Esophagus squamous epithelium (tissue), 5 donors: ENCODE measurements around the gene LHPP. TPM values are rescaled to one million over a fixed set of nuclear protein-coding genes. Genes with fewer than 3 reads are reported as not detected.

Source experiments
- DNase-seq: peaks from one replicate; lab custom pipeline; 2025; lab: John Stamatoyannopoulos, UW
- H3K27ac ChIP-seq, 4 donors: fragments of 200-600 bp; sonication (generic); one replicate each; pipeline ENCODE4 v1.5.1; 2016 to 2019; ENCODE audit warnings: mild to moderate bottlenecking in 1 of 4
- H3K27me3 ChIP-seq, 4 donors: fragments of 200-600 bp; sonication (generic); 1 replicate in 3 of 4; 2 replicates in 1 of 4; pipeline versions ENCODE4 v1.5.1 to v1.6.0; 2017 to 2021; ENCODE audit warnings: antibody characterized with exemption in 1 of 4
- H3K36me3 ChIP-seq, 3 donors: fragments of 200-600 bp; sonication (generic); one replicate each; pipeline ENCODE4 v1.5.1; 2016 to 2019
- H3K4me1 ChIP-seq, 3 donors: fragments of 200-600 bp; sonication (generic); one replicate each; pipeline ENCODE4 v1.5.1; 2017 to 2019
- H3K4me3 ChIP-seq, 4 donors: fragments of 200-600 bp; sonication (generic); 1 replicate in 3 of 4; 2 replicates in 1 of 4; pipeline ENCODE4 v1.5.1; 2016 to 2019; ENCODE audit warnings: mild to moderate bottlenecking in 2 of 4, moderate library complexity in 1 of 4
- H3K9me3 ChIP-seq, 3 donors: fragments of 200-600 bp; sonication (generic); one replicate each; pipeline ENCODE4 v1.5.1; 2016 to 2019
- CTCF ChIP-seq, 6 experiments: fragments of 450-650 bp in 4 of 6; fragments of 200-600 bp in 2 of 6; sonication (generic) in 2 of 6; IDR thresholded peaks; one replicate each; pipeline ENCODE4 v1.5.1; 2016 to 2019; ENCODE audit warnings: antibody characterized with exemption in 6 of 6, mild to moderate bottlenecking in 4 of 6, moderate library complexity in 4 of 6
- POLR2A ChIP-seq, 4 donors: fragments of 450-650 bp; IDR thresholded peaks; one replicate each; pipeline ENCODE4 v1.6.1; 2017; ENCODE audit warnings: antibody characterized with exemption in 4 of 4, mild to moderate bottlenecking in 4 of 4, moderate library complexity in 3 of 4
- WGBS, 2 donors: methylation state at CpG; one replicate each; pipeline ENCODE4 v1.1.5; 2018; 5-methylcytosine and 5-hydroxymethylcytosine counted together
- intact Hi-C: fragments of 100-400 bp; cut with DNase I; formaldehyde crosslinking; loops from one replicate; pipeline ENCODE4 v1.15.0; 2022
- total RNA-seq, 4 donors: library from RNA; depleted of rRNA; stranded (reverse); fragments of >200 nt; gene quantifications; one replicate each; pipeline ENCODE4 v1.1.0, GENCODE V29; 2016
- donor health status: DM: yes; HTN: yes; CAD: no.

The LHPP gene
- total RNA-seq, 4 donors from 2014 or later, result 13.9 to 41.1 (median 24.3) TPM

- Histone ChIP-seq H3K4me3 (peak overlapping the region in 1 of 4 donors; percentile 14), H3K9me3 (no peaks in the 10 kb centered on the region), H3K27me3 (no peaks in the 10 kb centered on the region), H3K27ac (peak overlapping the region; percentile 52 to 62 (median 57)), H3K4me1 (peaks cover 33 to 75% (median 43%) of the 10 kb centered on the region in 3 donors), H3K36me3 (peaks cover 6 to 76% (median 12%) of the 10 kb centered on the region in 3 donors)
- 44 to 59% methylated on average over 2 to 6 of the region's 26 CpGs for WGBS, 2 donors
- TF ChIP-seq POLR2A (IDR thresholded peaks at IDR 0.05) (no peak), CTCF (IDR thresholded peaks at IDR 0.05) (no peak)
- intact Hi-C loops, result no loop called here
- no peak for DNase-seq
Measured at GRCh38 chr10:124619802-124620490, 158.3 kb downstream of the LHPP start.

- Histone ChIP-seq H3K36me3 (peaks cover 6 to 62% (median 12%) of the 10 kb centered on the region in 3 donors), H3K27me3 (no peaks in the 10 kb centered on the region), H3K27ac (peak overlapping the region in 3 of 4 donors; percentile 11 to 62 (median 52)), H3K4me3 (no peak overlapping the region), H3K4me1 (peaks cover 48 to 92% (median 60%) of the 10 kb centered on the region in 3 donors), H3K9me3 (no peaks in the 10 kb centered on the region)
- TF ChIP-seq CTCF (IDR thresholded peaks at IDR 0.05), result no peak
- TF ChIP-seq POLR2A (IDR thresholded peaks at IDR 0.05), result no peak
- no peak for DNase-seq
- intact Hi-C loops, result no loop called here
- WGBS, 2 donors, result 58 to 76% methylated on average over 10 to 12 of the region's 13 CpGs
Measured at GRCh38 chr10:124621637-124622036, 160.0 kb downstream of the LHPP start.

- H3K4me1 ChIP-seq, result peaks cover 54 to 97% (median 64%) of the 10 kb centered on the region in 3 donors
- intact Hi-C loops, result no loop called here
Measured at GRCh38 chr10:124622158-124622557, 160.5 kb downstream of the LHPP start.

GRCh38 chr10:124622866-124623536 lies 161.4 kb downstream of the LHPP start:
- Histone ChIP-seq H3K36me3 (peaks cover 6 to 48% (median 12%) of the 10 kb centered on the region in 3 donors), H3K27ac (no peak overlapping the region), H3K27me3 (no peaks in the 10 kb centered on the region), H3K9me3 (no peaks in the 10 kb centered on the region), H3K4me3 (no peak overlapping the region), H3K4me1 (peaks cover 58 to 98% (median 72%) of the 10 kb centered on the region in 3 donors)
- TF ChIP-seq POLR2A (IDR thresholded peaks at IDR 0.05) (no peak), CTCF (IDR thresholded peaks at IDR 0.05) (no peak)
- WGBS, 2 donors, result 75 to 85% methylated on average over 2 to 4 of the region's 31 CpGs
- intact Hi-C loops, result no loop called here
- no peak for DNase-seq

More at GRCh38 chr10:124622158-124622557, 160.5 kb downstream of the LHPP start:
- H3K27ac ChIP-seq, result peak overlapping the region in 2 of 4 donors; percentile 11 to 62
- H3K27me3 ChIP-seq, result no peaks in the 10 kb centered on the region
- no peak overlapping the region for H3K4me3 ChIP-seq
- TF ChIP-seq POLR2A (IDR thresholded peaks at IDR 0.05) (no peak), CTCF (IDR thresholded peaks at IDR 0.05) (no peak)
- no peaks in the 10 kb centered on the region for H3K9me3 ChIP-seq
- 88 to 90% methylated on average over 6 to 7 of the region's 13 CpGs for WGBS, 2 donors
- H3K36me3 ChIP-seq, result peaks cover 6 to 57% (median 12%) of the 10 kb centered on the region in 3 donors
- DNase-seq, result no peak

- H3K4me1 ChIP-seq, result peaks cover 61 to 98% (median 76%) of the 10 kb centered on the region in 3 donors
- 86 to 92% methylated on average over 10 to 13 of the region's 13 CpGs for WGBS, 2 donors
- H3K27me3 ChIP-seq, result no peaks in the 10 kb centered on the region
- H3K36me3 ChIP-seq, result peaks cover 6 to 38% (median 7%) of the 10 kb centered on the region in 3 donors
- no peak overlapping the region for H3K4me3 ChIP-seq
- DNase-seq, result no peak
- no peak for TF ChIP-seq POLR2A (IDR thresholded peaks at IDR 0.05)
- TF ChIP-seq CTCF (IDR thresholded peaks at IDR 0.05), result no peak
- intact Hi-C loops, result no loop called here
- H3K27ac ChIP-seq, result peak overlapping the region in 2 of 4 donors; percentile 16 to 50
- no peaks in the 10 kb centered on the region for H3K9me3 ChIP-seq
Measured at GRCh38 chr10:124624006-124624405, 162.4 kb downstream of the LHPP start.
